ENCODE results near the gene DYNLT5. TPM values are rescaled to one million over a fixed set of nuclear protein-coding genes. Genes with fewer than 3 reads are reported as not detected.
A peak's percentile ranks its signal among the peaks of the same experiment; 100 is the strongest.

DYNLT5 gene
- polyA plus RNA-seq, 3 donors, result 0.08 to 0.54 (median 0.28) TPM

GRCh38 chr1:66750577-66750976 lies 1.7 kb upstream of the DYNLT5 start:
- H3K36me3 ChIP-seq (replicated peaks in 1 of 2; ENCODE audit: control insufficient read depth in 1 of 2, insufficient read depth in 2 of 2, low read length in 2 of 2), result no peaks in the 10 kb centered on the region
- H3K27me3 ChIP-seq (ENCODE audit: control insufficient read depth in 2 of 2, insufficient read depth in 2 of 2, low read length in 2 of 2), result no peaks in the 10 kb centered on the region
- peaks cover 20% of the 10 kb centered on the region in 2 donors for H3K4me1 ChIP-seq (ENCODE audit: control insufficient read depth in 1 of 2, insufficient read depth in 2 of 2, low read length in 2 of 2)
- Mint-ChIP-seq H3K27ac (no peak overlapping the region), H3K4me3 (no peak overlapping the region), H3K36me3 (no peaks in the 10 kb centered on the region), H3K27me3 (ENCODE audit: low read depth in 3 of 3) (no peaks in the 10 kb centered on the region), H3K4me1 (peaks cover 28% of the 10 kb centered on the region), H3K9me3 (no peaks in the 10 kb centered on the region)
- H3K79me2 ChIP-seq (ENCODE audit: insufficient read depth, low read length), result no peaks in the 10 kb centered on the region
- intact Hi-C loops (cut with micrococcal nuclease), result no loop called here
- DNase-seq, result no peak
- no peak overlapping the region for H3K4me2 ChIP-seq (replicated peaks; ENCODE audit: extremely low read depth, low read length, poor library complexity, severe bottlenecking)
- H2AFZ ChIP-seq (ENCODE audit: insufficient read depth, low read depth, low read length, poor library complexity, severe bottlenecking), result no peak overlapping the region
- no peaks in the 10 kb centered on the region for H3K9me3 ChIP-seq (replicated peaks in 1 of 2; ENCODE audit: control insufficient read depth in 1 of 2, insufficient read depth in 1 of 2, low read length in 2 of 2)
- TF ChIP-seq CTCF (IDR thresholded peaks at IDR 0.05), result no peak
- no peak overlapping the region for H3K27ac ChIP-seq (ENCODE audit: low read depth in 1 of 2, low read length in 2 of 2)
- H3K4me3 ChIP-seq (replicated peaks in 1 of 3; ENCODE audit: low read depth in 2 of 3, low read length in 3 of 3), result no peak overlapping the region
- no CpG with 5 or more reads among the region's 3 CpGs for WGBS (ENCODE audit: insufficient coverage)
- H3K9ac ChIP-seq (ENCODE audit: insufficient read depth, low read length, poor library complexity, severe bottlenecking), result no peak overlapping the region
- no peaks in the 10 kb centered on the region for H4K20me1 ChIP-seq (ENCODE audit: insufficient read depth, low read length)

DNA sequence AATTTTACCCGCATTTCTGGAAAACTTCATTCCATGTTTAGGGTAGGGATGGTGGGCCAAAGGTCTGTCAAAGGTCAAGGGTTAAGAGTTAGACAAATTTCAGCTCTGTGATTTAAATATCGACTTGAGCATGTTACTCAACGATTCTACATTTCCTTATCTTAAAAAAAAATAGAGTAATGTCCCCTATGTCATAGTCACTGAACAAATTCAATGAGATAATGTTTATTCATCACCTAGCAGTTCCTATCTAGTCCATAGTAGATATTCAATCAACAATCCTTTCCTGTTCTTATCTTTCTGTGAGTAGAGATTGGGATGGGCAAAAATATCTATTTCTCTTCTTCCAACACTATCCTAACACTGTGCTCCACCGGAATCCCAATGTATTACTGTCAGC lies 1.1 kb upstream of the DYNLT5 start:
- Mint-ChIP-seq H3K9me3 (no peaks in the 10 kb centered on the region), H3K27me3 (ENCODE audit: low read depth in 3 of 3) (no peaks in the 10 kb centered on the region), H3K4me3 (peak overlapping the region in 1 of 2 donors; percentile 95), H3K4me1 (peaks cover 28% of the 10 kb centered on the region), H3K36me3 (no peaks in the 10 kb centered on the region), H3K27ac (no peak overlapping the region)
- H4K20me1 ChIP-seq (ENCODE audit: insufficient read depth, low read length), result no peaks in the 10 kb centered on the region
- H3K4me1 ChIP-seq (ENCODE audit: control insufficient read depth in 1 of 2, insufficient read depth in 2 of 2, low read length in 2 of 2), result peaks cover 20% of the 10 kb centered on the region in 2 donors
- no peaks in the 10 kb centered on the region for H3K36me3 ChIP-seq (replicated peaks in 1 of 2; ENCODE audit: control insufficient read depth in 1 of 2, insufficient read depth in 2 of 2, low read length in 2 of 2)
- H3K27me3 ChIP-seq (ENCODE audit: control insufficient read depth in 2 of 2, insufficient read depth in 2 of 2, low read length in 2 of 2), result no peaks in the 10 kb centered on the region
- TF ChIP-seq CTCF (IDR thresholded peaks at IDR 0.05), result no peak
- H3K9me3 ChIP-seq (replicated peaks in 1 of 2; ENCODE audit: control insufficient read depth in 1 of 2, insufficient read depth in 1 of 2, low read length in 2 of 2), result no peaks in the 10 kb centered on the region
- DNase-seq, result no peak
- H3K4me2 ChIP-seq (replicated peaks; ENCODE audit: extremely low read depth, low read length, poor library complexity, severe bottlenecking), result no peak overlapping the region
- intact Hi-C loops (cut with micrococcal nuclease), result no loop called here
- H2AFZ ChIP-seq (ENCODE audit: insufficient read depth, low read depth, low read length, poor library complexity, severe bottlenecking), result no peak overlapping the region
- peak overlapping the region in 1 of 3 experiments; percentile 74 for H3K4me3 ChIP-seq (replicated peaks in 1 of 3; ENCODE audit: low read depth in 2 of 3, low read length in 3 of 3)
- WGBS (ENCODE audit: insufficient coverage), result no CpG with 5 or more reads among the region's 4 CpGs
- no peak overlapping the region for H3K27ac ChIP-seq (ENCODE audit: low read depth in 1 of 2, low read length in 2 of 2)
- peak overlapping the region; percentile 50 for H3K9ac ChIP-seq (ENCODE audit: insufficient read depth, low read length, poor library complexity, severe bottlenecking)
- H3K79me2 ChIP-seq (ENCODE audit: insufficient read depth, low read length), result no peaks in the 10 kb centered on the region

Measured in CD14-positive monocyte (primary cell).